ENCODE data around the gene GPC5. TPM values are rescaled to one million over a fixed set of nuclear protein-coding genes. Genes with fewer than 3 reads are reported as not detected.
"Not testable (repeated sequence)": the region's sequence is repeated elsewhere in the genome, so short reads cannot be mapped to it uniquely, and the experiment has no call there.

Gene GPC5
- total and polyA plus RNA-seq, 3 donors from 2014 or later, result 11.5 to 81.8 (median 52.1) TPM

GRCh38 chr13:92294533-92294932 lies 896.1 kb downstream of the GPC5 start:
- H3K9me3 ChIP-seq; H3K27ac ChIP-seq; H3K4me1 ChIP-seq; H3K4me3 ChIP-seq; intact Hi-C loops (cut with DNase I; ENCODE audit: low total_unique reads); H3K27me3 ChIP-seq; H3K36me3 ChIP-seq (ENCODE audit: low read depth, missing control alignments); DNase-seq: not testable (repeated sequence)
- 90 to 93% methylated on average over 5 of the region's 5 CpGs for WGBS, 2 donors

GRCh38 chr13:92296154-92296671 lies 897.8 kb downstream of the GPC5 start:
- H3K27ac ChIP-seq; DNase-seq; H3K27me3 ChIP-seq; intact Hi-C loops (cut with DNase I; ENCODE audit: low total_unique reads); H3K9me3 ChIP-seq; H3K4me1 ChIP-seq; H3K4me3 ChIP-seq; H3K36me3 ChIP-seq (ENCODE audit: low read depth, missing control alignments): not testable (repeated sequence)
- 89 to 94% methylated on average over 3 of the region's 3 CpGs for WGBS, 2 donors

- no peak overlapping the region for H3K27ac ChIP-seq
- no peak overlapping the region for H3K4me3 ChIP-seq
- intact Hi-C loops (cut with DNase I; ENCODE audit: low total_unique reads), result no loop called here
- WGBS, 2 donors, result 80 to 89% methylated on average over 19 to 22 of the region's 22 CpGs
- TF ChIP-seq CTCF (IDR thresholded peaks at IDR 0.05), result no peak
- no peak for TF ChIP-seq POLR2A (IDR thresholded peaks at IDR 0.05)
- DNase-seq, result no peak
- H3K27me3 ChIP-seq, result no peaks in the 10 kb centered on the region
- no peaks in the 10 kb centered on the region for H3K4me1 ChIP-seq
- no peaks in the 10 kb centered on the region for H3K36me3 ChIP-seq (ENCODE audit: low read depth, missing control alignments)
- H3K9me3 ChIP-seq, result no peaks in the 10 kb centered on the region
Observed at GRCh38 chr13:92297971-92298942, 899.8 kb downstream of the GPC5 start.

GRCh38 chr13:92300651-92301050 lies 902.2 kb downstream of the GPC5 start:
- TF ChIP-seq POLR2A (IDR thresholded peaks at IDR 0.05) (no peak), CTCF (IDR thresholded peaks at IDR 0.05) (no peak)
- no peak for DNase-seq
- no peaks in the 10 kb centered on the region for H3K4me1 ChIP-seq
- H3K27me3 ChIP-seq, result no peaks in the 10 kb centered on the region
- intact Hi-C loops (cut with DNase I; ENCODE audit: low total_unique reads), result no loop called here
- no peak overlapping the region for H3K4me3 ChIP-seq
- no peaks in the 10 kb centered on the region for H3K36me3 ChIP-seq (ENCODE audit: low read depth, missing control alignments)
- H3K9me3 ChIP-seq, result no peaks in the 10 kb centered on the region
- 86% methylated on average over 1 of the region's 1 CpG for WGBS, 2 donors
- H3K27ac ChIP-seq, result no peak overlapping the region

- TF ChIP-seq POLR2A (IDR thresholded peaks at IDR 0.05) (no peak), CTCF (IDR thresholded peaks at IDR 0.05) (no peak)
- no peak for DNase-seq
- Histone ChIP-seq H3K4me3 (no peak overlapping the region), H3K36me3 (ENCODE audit: low read depth, missing control alignments) (no peaks in the 10 kb centered on the region), H3K27ac (no peak overlapping the region), H3K27me3 (no peaks in the 10 kb centered on the region), H3K9me3 (no peaks in the 10 kb centered on the region), H3K4me1 (no peaks in the 10 kb centered on the region)
- intact Hi-C loops (cut with DNase I; ENCODE audit: low total_unique reads), result no loop called here
- 76 to 83% methylated on average over 1 of the region's 1 CpG for WGBS, 2 donors
Observed at GRCh38 chr13:92303428-92303827, 905.0 kb downstream of the GPC5 start.

All from testis (tissue), 3 donors.